ENCODE measurements around the gene KDM1B. TPM values are rescaled to one million over a fixed set of nuclear protein-coding genes. Genes with fewer than 3 reads are reported as not detected.
A peak's percentile ranks its signal among the peaks of the same experiment; 100 is the strongest.

KDM1B gene
- total and polyA plus RNA-seq, 2 experiments from 2014 or later, result 3.8 to 9.0 TPM

DNA sequence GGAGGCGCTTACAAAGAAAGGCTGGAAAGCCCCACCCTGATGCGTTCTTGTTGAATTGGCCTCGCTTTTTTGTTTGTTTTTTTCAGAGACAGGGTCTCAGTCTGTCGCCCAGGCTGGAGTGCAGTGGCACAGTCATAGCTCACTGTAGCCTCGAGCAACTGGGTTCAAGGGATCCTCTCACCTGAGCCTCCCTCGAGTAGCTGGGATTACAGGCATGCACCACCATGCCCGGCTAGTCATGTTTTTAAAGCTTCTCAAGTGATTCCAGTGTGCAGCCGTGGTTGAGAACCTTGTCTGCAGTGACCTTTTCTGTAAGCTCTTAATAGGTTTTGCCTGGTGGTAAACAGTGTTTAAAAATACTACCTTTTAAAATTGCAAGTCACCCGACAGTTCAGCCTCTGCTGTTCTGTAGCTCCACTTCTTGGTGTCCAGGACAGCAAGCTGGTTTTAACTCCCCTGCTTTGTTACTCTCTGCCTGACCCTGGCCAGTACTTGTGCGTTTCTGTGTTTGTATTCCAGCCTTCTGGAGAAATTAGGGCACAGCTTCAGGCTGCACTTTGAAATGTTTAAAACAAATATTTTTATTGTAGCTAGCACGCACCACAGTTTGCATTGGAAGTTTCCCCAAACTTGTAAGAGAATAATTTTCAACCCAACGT lies 54.4 kb downstream of the KDM1B start:
- no peak overlapping the region for H3K27ac Mint-ChIP-seq
- peaks cover 9% of the 10 kb centered on the region; the same call in 2 of the 3 replicates for H3K4me1 Mint-ChIP-seq
- Histone ChIP-seq H3K4me1 (ENCODE audit: insufficient read depth) (no peaks in the 10 kb centered on the region), H3K4me2 (no peak overlapping the region), H3K9me2 (ENCODE audit: insufficient read depth) (no peaks in the 10 kb centered on the region), H3K36me3 (ENCODE audit: insufficient read depth) (no peaks in the 10 kb centered on the region), H3K27me3 (ENCODE audit: insufficient read depth) (no peaks in the 10 kb centered on the region), H3F3A (replicated peaks; ENCODE audit: low read depth) (no peaks in the 10 kb centered on the region), H3K4me3 (no peak overlapping the region), H4K20me1 (replicated peaks; ENCODE audit: insufficient read depth) (no peaks in the 10 kb centered on the region), H3K27ac (ENCODE audit: low read depth) (peak overlapping the region; percentile 26; the same call in 1 of the 2 replicates), H2AFZ (no peak overlapping the region), H3K79me2 (replicated peaks; ENCODE audit: insufficient read depth) (no peaks in the 10 kb centered on the region)
- H3K9me3 Mint-ChIP-seq, result no peaks in the 10 kb centered on the region
- H3K4me3 Mint-ChIP-seq, result no peak overlapping the region
- ATAC-seq, result no peak
- no peaks in the 10 kb centered on the region; the same call in 2 of the 3 replicates for H3K36me3 Mint-ChIP-seq (ENCODE audit: low read depth)
- peaks cover 5% of the 10 kb centered on the region for H3K27me3 Mint-ChIP-seq (ENCODE audit: insufficient read depth, low read depth, poor library complexity)
- TF ChIP-seq ZNF114 (CRISPR knock-in tag; IDR thresholded peaks at IDR 0.05) (no peak), EZH2 (IDR thresholded peaks at IDR 0.05; ENCODE audit: low read depth, unreplicated experiment) (no peak), JUNB (IDR thresholded peaks at IDR 0.05; ENCODE audit: unreplicated experiment) (no peak), POLR2AphosphoS5 (IDR thresholded peaks at IDR 0.05; ENCODE audit: low read depth) (no peak)
- TF ChIP-seq, protein P1, sequence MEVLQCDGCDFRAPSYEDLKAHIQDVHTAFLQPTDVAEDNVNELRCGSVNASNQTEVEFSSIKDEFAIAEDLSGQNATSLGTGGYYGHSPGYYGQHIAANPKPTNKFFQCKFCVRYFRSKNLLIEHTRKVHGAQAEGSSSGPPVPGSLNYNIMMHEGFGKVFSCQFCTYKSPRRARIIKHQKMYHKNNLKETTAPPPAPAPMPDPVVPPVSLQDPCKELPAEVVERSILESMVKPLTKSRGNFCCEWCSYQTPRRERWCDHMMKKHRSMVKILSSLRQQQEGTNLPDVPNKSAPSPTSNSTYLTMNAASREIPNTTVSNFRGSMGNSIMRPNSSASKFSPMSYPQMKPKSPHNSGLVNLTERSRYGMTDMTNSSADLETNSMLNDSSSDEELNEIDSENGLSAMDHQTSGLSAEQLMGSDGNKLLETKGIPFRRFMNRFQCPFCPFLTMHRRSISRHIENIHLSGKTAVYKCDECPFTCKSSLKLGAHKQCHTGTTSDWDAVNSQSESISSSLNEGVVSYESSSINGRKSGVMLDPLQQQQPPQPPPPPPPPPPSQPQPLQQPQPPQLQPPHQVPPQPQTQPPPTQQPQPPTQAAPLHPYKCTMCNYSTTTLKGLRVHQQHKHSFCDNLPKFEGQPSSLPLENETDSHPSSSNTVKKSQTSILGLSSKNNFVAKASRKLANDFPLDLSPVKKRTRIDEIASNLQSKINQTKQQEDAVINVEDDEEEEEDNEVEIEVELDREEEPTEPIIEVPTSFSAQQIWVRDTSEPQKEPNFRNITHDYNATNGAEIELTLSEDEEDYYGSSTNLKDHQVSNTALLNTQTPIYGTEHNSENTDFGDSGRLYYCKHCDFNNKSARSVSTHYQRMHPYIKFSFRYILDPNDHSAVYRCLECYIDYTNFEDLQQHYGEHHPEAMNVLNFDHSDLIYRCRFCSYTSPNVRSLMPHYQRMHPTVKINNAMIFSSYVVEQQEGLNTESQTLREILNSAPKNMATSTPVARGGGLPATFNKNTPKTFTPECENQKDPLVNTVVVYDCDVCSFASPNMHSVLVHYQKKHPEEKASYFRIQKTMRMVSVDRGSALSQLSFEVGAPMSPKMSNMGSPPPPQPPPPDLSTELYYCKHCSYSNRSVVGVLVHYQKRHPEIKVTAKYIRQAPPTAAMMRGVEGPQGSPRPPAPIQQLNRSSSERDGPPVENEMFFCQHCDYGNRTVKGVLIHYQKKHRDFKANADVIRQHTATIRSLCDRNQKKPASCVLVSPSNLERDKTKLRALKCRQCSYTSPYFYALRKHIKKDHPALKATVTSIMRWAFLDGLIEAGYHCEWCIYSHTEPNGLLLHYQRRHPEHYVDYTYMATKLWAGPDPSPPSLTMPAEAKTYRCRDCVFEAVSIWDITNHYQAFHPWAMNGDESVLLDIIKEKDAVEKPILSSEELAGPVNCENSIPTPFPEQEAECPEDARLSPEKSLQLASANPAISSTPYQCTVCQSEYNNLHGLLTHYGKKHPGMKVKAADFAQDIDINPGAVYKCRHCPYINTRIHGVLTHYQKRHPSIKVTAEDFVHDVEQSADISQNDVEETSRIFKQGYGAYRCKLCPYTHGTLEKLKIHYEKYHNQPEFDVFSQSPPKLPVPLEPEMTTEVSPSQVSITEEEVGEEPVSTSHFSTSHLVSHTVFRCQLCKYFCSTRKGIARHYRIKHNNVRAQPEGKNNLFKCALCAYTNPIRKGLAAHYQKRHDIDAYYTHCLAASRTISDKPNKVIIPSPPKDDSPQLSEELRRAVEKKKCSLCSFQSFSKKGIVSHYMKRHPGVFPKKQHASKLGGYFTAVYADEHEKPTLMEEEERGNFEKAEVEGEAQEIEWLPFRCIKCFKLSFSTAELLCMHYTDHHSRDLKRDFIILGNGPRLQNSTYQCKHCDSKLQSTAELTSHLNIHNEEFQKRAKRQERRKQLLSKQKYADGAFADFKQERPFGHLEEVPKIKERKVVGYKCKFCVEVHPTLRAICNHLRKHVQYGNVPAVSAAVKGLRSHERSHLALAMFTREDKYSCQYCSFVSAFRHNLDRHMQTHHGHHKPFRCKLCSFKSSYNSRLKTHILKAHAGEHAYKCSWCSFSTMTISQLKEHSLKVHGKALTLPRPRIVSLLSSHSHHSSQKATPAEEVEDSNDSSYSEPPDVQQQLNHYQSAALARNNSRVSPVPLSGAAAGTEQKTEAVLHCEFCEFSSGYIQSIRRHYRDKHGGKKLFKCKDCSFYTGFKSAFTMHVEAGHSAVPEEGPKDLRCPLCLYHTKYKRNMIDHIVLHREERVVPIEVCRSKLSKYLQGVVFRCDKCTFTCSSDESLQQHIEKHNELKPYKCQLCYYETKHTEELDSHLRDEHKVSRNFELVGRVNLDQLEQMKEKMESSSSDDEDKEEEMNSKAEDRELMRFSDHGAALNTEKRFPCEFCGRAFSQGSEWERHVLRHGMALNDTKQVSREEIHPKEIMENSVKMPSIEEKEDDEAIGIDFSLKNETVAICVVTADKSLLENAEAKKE (CRISPR knock-in tag; IDR thresholded peaks at IDR 0.05), result no peak
- DNase-seq (ENCODE audit: low spot score), result no peak

DNA sequence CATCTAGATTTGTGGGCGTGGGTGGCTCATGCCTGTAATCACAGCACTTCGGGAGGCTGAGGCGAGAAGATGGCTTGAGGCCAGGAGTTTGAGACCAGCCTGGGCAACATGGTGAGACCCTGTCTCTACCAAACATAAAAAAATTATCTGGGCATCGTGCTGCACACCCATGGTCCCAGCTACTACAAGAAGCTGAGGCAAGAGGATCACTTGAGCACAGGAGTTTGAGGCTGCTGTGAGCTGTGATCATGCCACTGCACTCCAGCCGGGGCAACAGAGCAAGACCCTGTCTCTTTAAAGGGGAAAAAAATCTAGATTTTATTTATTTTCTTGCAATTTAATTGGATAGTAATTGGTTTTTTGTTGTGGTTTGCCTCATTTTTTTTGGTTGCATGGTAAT lies 55.5 kb downstream of the KDM1B start:
- DNase-seq (ENCODE audit: low spot score) (no peak), ATAC-seq (no peak)
- Histone ChIP-seq H3K36me3 (ENCODE audit: insufficient read depth) (no peaks in the 10 kb centered on the region), H3K79me2 (replicated peaks; ENCODE audit: insufficient read depth) (no peaks in the 10 kb centered on the region), H3K4me1 (ENCODE audit: insufficient read depth) (no peaks in the 10 kb centered on the region), H3K4me2 (no peak overlapping the region), H2AFZ (no peak overlapping the region), H3K4me3 (no peak overlapping the region), H3K27me3 (ENCODE audit: insufficient read depth) (no peaks in the 10 kb centered on the region), H3K27ac (ENCODE audit: low read depth) (no peak overlapping the region), H3K9me2 (ENCODE audit: insufficient read depth) (no peaks in the 10 kb centered on the region), H3F3A (replicated peaks; ENCODE audit: low read depth) (no peaks in the 10 kb centered on the region), H4K20me1 (replicated peaks; ENCODE audit: insufficient read depth) (0 out of 2 replicates have a peak, but pooled peaks cover 3% of the 10 kb centered on the region)
- H3K4me3 Mint-ChIP-seq, result no peak overlapping the region
- H3K27me3 Mint-ChIP-seq (ENCODE audit: insufficient read depth, low read depth, poor library complexity), result peaks cover 5% of the 10 kb centered on the region
- no peaks in the 10 kb centered on the region for H3K9me3 Mint-ChIP-seq
- H3K36me3 Mint-ChIP-seq (ENCODE audit: low read depth), result peaks cover 5% of the 10 kb centered on the region
- H3K4me1 Mint-ChIP-seq, result peaks cover 9% of the 10 kb centered on the region; the same call in 2 of the 3 replicates
- TF ChIP-seq NANOG (IDR thresholded peaks at IDR 0.05; ENCODE audit: borderline replicate concordance) (no peak), ZNF331 (CRISPR knock-in tag; IDR thresholded peaks at IDR 0.05; ENCODE audit: low read depth) (no peak)
- no peak overlapping the region for H3K27ac Mint-ChIP-seq

Data from GM23338 (cell line).